Endothelial cell (in vitro differentiated cells): ENCODE data around the gene PLPP6. TPM values are rescaled to one million over a fixed set of nuclear protein-coding genes. Genes with fewer than 3 reads are reported as not detected.

Experiments used
- DNase-seq: peaks from one replicate; pipeline ENCODE4 v3.0.0; 2021; ENCODE audit warnings: low spot score
- H3K27ac Mint-ChIP-seq: one replicate; pipeline ENCODE4 v1.8.0; 2021; ENCODE audit warnings: mixed read lengths, inconsistent platforms; ENCODE audit not compliant: unreplicated experiment
- H3K27me3 Mint-ChIP-seq: one replicate; pipeline ENCODE4 v1.8.0; 2021; ENCODE audit warnings: mild to moderate bottlenecking, moderate library complexity, mixed read lengths, inconsistent platforms; ENCODE audit not compliant: unreplicated experiment
- H3K36me3 Mint-ChIP-seq: one replicate; pipeline ENCODE4 v1.8.0; 2021; ENCODE audit warnings: mild to moderate bottlenecking, low read depth, mixed read lengths, inconsistent platforms; ENCODE audit not compliant: unreplicated experiment
- H3K4me1 Mint-ChIP-seq: one replicate; pipeline ENCODE4 v1.8.0; 2021; ENCODE audit warnings: mild to moderate bottlenecking, mixed read lengths, inconsistent platforms; ENCODE audit not compliant: unreplicated experiment
- H3K4me3 Mint-ChIP-seq: one replicate; pipeline ENCODE4 v1.8.0; 2021; ENCODE audit warnings: mild to moderate bottlenecking, mixed read lengths, inconsistent platforms; ENCODE audit not compliant: unreplicated experiment
- H3K9me3 Mint-ChIP-seq: one replicate; pipeline ENCODE4 v1.8.0; 2021; ENCODE audit warnings: mixed read lengths, inconsistent platforms; ENCODE audit not compliant: unreplicated experiment
- total RNA-seq: library from RNA; stranded (reverse); fragmentation: NEBNext Ultra II Directional; extraction: Animal tissue kit (Norgen Biotek cat#: 25700); gene quantifications from one replicate; pipeline ENCODE4 v1.2.1, GENCODE V29; 2021; ENCODE audit not compliant: unreplicated experiment
- TF ChIP-seq, protein P1 (sequence below): fragments of 200-600 bp; sonication (generic); IDR thresholded peaks from one replicate; pipeline ENCODE4 v1.5.0; 2021; ENCODE audit warnings: antibody characterized with exemption; ENCODE audit not compliant: unreplicated experiment

The PLPP6 gene
- total RNA-seq, 1 donor from 2014 or later, result 7.7 TPM

DNA sequence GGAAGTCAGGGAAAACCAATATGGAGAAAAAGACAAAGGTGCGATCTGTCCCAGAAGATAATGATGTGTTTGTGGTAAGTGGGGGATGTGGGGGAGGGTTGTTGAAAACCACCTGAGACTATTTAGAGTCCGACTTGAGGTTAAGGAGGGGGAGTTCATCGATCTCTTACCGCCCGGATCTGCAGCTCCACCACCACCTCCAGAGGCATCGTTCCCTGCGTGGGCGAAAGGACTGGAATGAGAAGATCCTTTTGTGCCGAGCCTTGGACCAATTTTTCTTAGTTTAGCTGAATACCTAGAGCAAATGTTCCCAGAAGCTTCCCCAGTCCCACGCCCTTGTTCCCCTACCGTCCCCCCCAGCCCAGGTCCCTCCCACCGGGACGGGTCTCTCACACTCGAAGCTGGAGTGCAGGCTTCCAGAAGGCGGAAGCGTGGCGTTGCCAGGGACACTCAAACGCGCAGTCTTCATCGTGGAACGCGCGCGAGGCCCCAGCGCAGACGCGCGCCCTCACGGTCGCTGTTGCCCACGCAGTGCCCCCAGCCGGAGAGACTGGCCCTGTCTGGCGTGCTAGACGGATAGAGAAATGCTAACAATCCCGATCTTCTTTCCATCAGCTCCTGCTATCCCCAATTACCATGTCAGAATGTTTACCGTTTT is 4.1 kb downstream of the PLPP6 start, which contains the start of gene SPATA6L:
Gene SPATA6L (minus strand): TSS at position 439 of the 658 bp plus-strand sequence. CDS start 230 bp downstream, at position 209.
- DNase-seq, result peak; percentile 63
- TF ChIP-seq, protein P1, sequence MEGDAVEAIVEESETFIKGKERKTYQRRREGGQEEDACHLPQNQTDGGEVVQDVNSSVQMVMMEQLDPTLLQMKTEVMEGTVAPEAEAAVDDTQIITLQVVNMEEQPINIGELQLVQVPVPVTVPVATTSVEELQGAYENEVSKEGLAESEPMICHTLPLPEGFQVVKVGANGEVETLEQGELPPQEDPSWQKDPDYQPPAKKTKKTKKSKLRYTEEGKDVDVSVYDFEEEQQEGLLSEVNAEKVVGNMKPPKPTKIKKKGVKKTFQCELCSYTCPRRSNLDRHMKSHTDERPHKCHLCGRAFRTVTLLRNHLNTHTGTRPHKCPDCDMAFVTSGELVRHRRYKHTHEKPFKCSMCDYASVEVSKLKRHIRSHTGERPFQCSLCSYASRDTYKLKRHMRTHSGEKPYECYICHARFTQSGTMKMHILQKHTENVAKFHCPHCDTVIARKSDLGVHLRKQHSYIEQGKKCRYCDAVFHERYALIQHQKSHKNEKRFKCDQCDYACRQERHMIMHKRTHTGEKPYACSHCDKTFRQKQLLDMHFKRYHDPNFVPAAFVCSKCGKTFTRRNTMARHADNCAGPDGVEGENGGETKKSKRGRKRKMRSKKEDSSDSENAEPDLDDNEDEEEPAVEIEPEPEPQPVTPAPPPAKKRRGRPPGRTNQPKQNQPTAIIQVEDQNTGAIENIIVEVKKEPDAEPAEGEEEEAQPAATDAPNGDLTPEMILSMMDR, result no peak
- Mint-ChIP-seq H3K4me3 (peak within 1 kb of the TSS; percentile 86), H3K27me3 (peaks cover 13% of the 10 kb centered on the region), H3K9me3 (no peaks in the 10 kb centered on the region), H3K4me1 (peaks cover 38% of the 10 kb centered on the region), H3K36me3 (peaks cover 4% of the 10 kb centered on the region), H3K27ac (peak within 1 kb of the TSS; percentile 76)

DNA sequence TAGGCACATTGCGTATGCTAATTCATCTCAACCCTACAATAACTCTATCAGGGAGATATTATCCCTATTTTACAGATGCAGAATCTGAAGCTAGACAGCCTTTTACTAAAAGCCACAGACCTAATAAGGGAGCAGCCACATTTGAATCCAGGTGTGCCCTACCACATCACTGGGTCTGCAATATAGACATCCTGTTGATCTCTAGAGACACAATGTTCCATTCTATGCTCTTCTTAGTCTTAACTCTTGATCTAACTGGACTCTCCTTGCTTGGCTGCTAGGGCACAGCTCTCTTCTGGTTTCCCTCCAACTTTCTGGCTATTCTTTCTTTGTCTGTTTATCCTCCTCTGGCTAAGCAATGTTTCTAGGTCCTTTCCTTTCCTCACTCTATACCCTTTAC is 5.6 kb downstream of the PLPP6 start:
- no peak overlapping the region for H3K27ac Mint-ChIP-seq
- no peaks in the 10 kb centered on the region for H3K9me3 Mint-ChIP-seq
- TF ChIP-seq, protein P1, result no peak
- H3K36me3 Mint-ChIP-seq, result peaks cover 4% of the 10 kb centered on the region
- peaks cover 12% of the 10 kb centered on the region for H3K27me3 Mint-ChIP-seq
- H3K4me3 Mint-ChIP-seq, result no peak overlapping the region
- DNase-seq, result no peak
- peaks cover 34% of the 10 kb centered on the region for H3K4me1 Mint-ChIP-seq

- Mint-ChIP-seq H3K4me1 (peaks cover 26% of the 10 kb centered on the region), H3K27ac (no peak overlapping the region), H3K27me3 (peaks cover 6% of the 10 kb centered on the region), H3K4me3 (no peak overlapping the region), H3K36me3 (peaks cover 4% of the 10 kb centered on the region), H3K9me3 (no peaks in the 10 kb centered on the region)
- DNase-seq, result no peak
- TF ChIP-seq, protein P1, result no peak
Measured at GRCh38 chr9:4668604-4669003, 6.5 kb downstream of the PLPP6 start.

DNA sequence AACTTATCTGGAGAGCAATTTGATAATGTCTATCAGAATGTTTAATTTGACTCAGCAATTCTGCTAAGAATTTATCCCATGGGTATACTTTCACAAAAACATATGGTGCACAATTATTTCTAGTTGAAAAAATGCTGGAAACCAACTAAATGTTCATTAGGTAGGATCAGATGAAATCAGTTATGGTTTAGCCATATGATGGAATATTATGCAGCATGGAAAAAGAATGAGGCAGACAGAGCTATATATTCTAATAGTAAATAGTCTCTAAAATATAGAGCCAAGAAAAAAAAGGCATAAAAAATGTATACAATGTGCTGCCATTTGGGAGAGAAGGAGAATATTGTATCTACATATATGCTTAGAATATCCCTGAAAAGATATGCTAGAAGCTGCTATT is 7.8 kb downstream of the PLPP6 start:
- Mint-ChIP-seq H3K27me3 (peaks cover 6% of the 10 kb centered on the region), H3K4me1 (peaks cover 17% of the 10 kb centered on the region), H3K9me3 (no peaks in the 10 kb centered on the region), H3K27ac (no peak overlapping the region), H3K4me3 (no peak overlapping the region), H3K36me3 (peaks cover 4% of the 10 kb centered on the region)
- TF ChIP-seq, protein P1, result no peak
- DNase-seq, result no peak

GRCh38 chr9:4670591-4670990 is 8.5 kb downstream of the PLPP6 start:
- peaks cover 10% of the 10 kb centered on the region for H3K4me1 Mint-ChIP-seq
- H3K27ac Mint-ChIP-seq, result no peak overlapping the region
- no peaks in the 10 kb centered on the region for H3K9me3 Mint-ChIP-seq
- TF ChIP-seq, protein P1, result no peak
- no peak overlapping the region for H3K4me3 Mint-ChIP-seq
- H3K36me3 Mint-ChIP-seq, result peaks cover 4% of the 10 kb centered on the region
- no peak for DNase-seq
- peaks cover 2% of the 10 kb centered on the region for H3K27me3 Mint-ChIP-seq
